ENCODE results near the gene OR4D2. TPM values are rescaled to one million over a fixed set of nuclear protein-coding genes. Genes with fewer than 3 reads are reported as not detected.

OR4D2 gene
- total RNA-seq, 1 donor from 2014 or later = not detected

- no peaks in the 10 kb centered on the region for H3K36me3 Mint-ChIP-seq
- TF ChIP-seq EZH2phosphoT487 (IDR thresholded peaks at IDR 0.05) = no peak
- TF ChIP-seq EZH2 (IDR thresholded peaks at IDR 0.05) = no peak
- TF ChIP-seq CTCF (IDR thresholded peaks at IDR 0.05) = no peak
Measured at GRCh38 chr17:58195518-58196123, 28.8 kb downstream of the OR4D2 start.

GRCh38 chr17:58196610-58197009 is 29.8 kb downstream of the OR4D2 start:
- no peaks in the 10 kb centered on the region for H3K9me3 Mint-ChIP-seq
- H3K27me3 Mint-ChIP-seq (ENCODE audit: insufficient read depth, low read depth) = peaks cover 13% of the 10 kb centered on the region
- Histone ChIP-seq H3K27ac (no peak overlapping the region), H3K4me3 (no peak overlapping the region), H3F3A (ENCODE audit: low read depth) (no peaks in the 10 kb centered on the region), H3K79me2 (ENCODE audit: low read depth) (no peaks in the 10 kb centered on the region), H2AFZ (replicated peaks) (no peak overlapping the region), H3K4me1 (no peaks in the 10 kb centered on the region), H3K9ac (no peak overlapping the region), H4K20me1 (ENCODE audit: low read depth) (no peaks in the 10 kb centered on the region), H3K9me3 (ENCODE audit: low read depth) (no peaks in the 10 kb centered on the region), H3K36me3 (no peaks in the 10 kb centered on the region), H3K27me3 (peaks cover 10% of the 10 kb centered on the region), H3K4me2 (no peak overlapping the region)
- DNase-seq (ENCODE audit: low spot score) = no peak
- no peak overlapping the region for H3K4me3 Mint-ChIP-seq
- H3K36me3 Mint-ChIP-seq = no peaks in the 10 kb centered on the region
- no peak overlapping the region for H3K27ac Mint-ChIP-seq
- H3K4me1 Mint-ChIP-seq = no peaks in the 10 kb centered on the region
- TF ChIP-seq EZH2phosphoT487 (IDR thresholded peaks at IDR 0.05) (no peak), EZH2 (IDR thresholded peaks at IDR 0.05) (no peak), CTCF (IDR thresholded peaks at IDR 0.05) (no peak)

More at GRCh38 chr17:58195518-58196123, 28.8 kb downstream of the OR4D2 start:
- Histone ChIP-seq H3K27me3 (peaks cover 10% of the 10 kb centered on the region), H3K36me3 (no peaks in the 10 kb centered on the region), H3K4me2 (no peak overlapping the region), H3K27ac (no peak overlapping the region), H3F3A (ENCODE audit: low read depth) (no peaks in the 10 kb centered on the region), H3K79me2 (ENCODE audit: low read depth) (no peaks in the 10 kb centered on the region), H4K20me1 (ENCODE audit: low read depth) (no peaks in the 10 kb centered on the region), H3K9me3 (ENCODE audit: low read depth) (no peaks in the 10 kb centered on the region), H2AFZ (replicated peaks) (no peak overlapping the region), H3K9ac (no peak overlapping the region), H3K4me1 (no peaks in the 10 kb centered on the region), H3K4me3 (no peak overlapping the region)
- H3K4me1 Mint-ChIP-seq = no peaks in the 10 kb centered on the region
- no peaks in the 10 kb centered on the region for H3K9me3 Mint-ChIP-seq
- no peak for DNase-seq (ENCODE audit: low spot score)
- H3K27ac Mint-ChIP-seq = no peak overlapping the region
- H3K27me3 Mint-ChIP-seq (ENCODE audit: insufficient read depth, low read depth) = peaks cover 13% of the 10 kb centered on the region
- H3K4me3 Mint-ChIP-seq = no peak overlapping the region

- Mint-ChIP-seq H3K27ac (no peak overlapping the region), H3K27me3 (ENCODE audit: insufficient read depth, low read depth) (peaks cover 5% of the 10 kb centered on the region)
Measured at GRCh38 chr17:58200024-58200633, 33.3 kb downstream of the OR4D2 start.

More at GRCh38 chr17:58200024-58200633, 33.3 kb downstream of the OR4D2 start:
- TF ChIP-seq EZH2phosphoT487 (IDR thresholded peaks at IDR 0.05) (no peak), CTCF (IDR thresholded peaks at IDR 0.05) (peak; percentile 73)
- no peaks in the 10 kb centered on the region for H3K9me3 ChIP-seq (ENCODE audit: low read depth)
- H3K4me2 ChIP-seq = no peak overlapping the region
- no peaks in the 10 kb centered on the region for H3K9me3 Mint-ChIP-seq
- no peaks in the 10 kb centered on the region for H3K36me3 ChIP-seq
- H3K4me3 Mint-ChIP-seq = no peak overlapping the region
- no peak overlapping the region for H3K9ac ChIP-seq
- H3K36me3 Mint-ChIP-seq = peaks cover under 1% of the 10 kb centered on the region
- peak overlapping the region; percentile 17 for H2AFZ ChIP-seq (replicated peaks)
- peaks cover under 1% of the 10 kb centered on the region for H3K4me1 Mint-ChIP-seq
- H3K27ac ChIP-seq = no peak overlapping the region
- no peak overlapping the region for H3K4me3 ChIP-seq
- no peaks in the 10 kb centered on the region for H3F3A ChIP-seq (ENCODE audit: low read depth)
- H3K27me3 ChIP-seq = peaks cover 10% of the 10 kb centered on the region
- no peaks in the 10 kb centered on the region for H3K4me1 ChIP-seq
- H4K20me1 ChIP-seq (ENCODE audit: low read depth) = no peaks in the 10 kb centered on the region
- DNase-seq (ENCODE audit: low spot score) = peak; percentile 74
- no peaks in the 10 kb centered on the region for H3K79me2 ChIP-seq (ENCODE audit: low read depth)

Data from neural progenitor cell (in vitro differentiated cells).